ENCODE results near the gene INTS13.
A peak's percentile ranks its signal among the peaks of the same experiment; 100 is the strongest.

INTS13 gene

GRCh38 chr12:26937863-26938700, at the start of gene INTS13, which contains the start of gene FGFR1OP2:
Gene INTS13, minus strand, starts transcription at chr12:26937981. Its CDS starts 1,178 bp downstream, at chr12:26936803.
Gene FGFR1OP2, plus strand, starts transcription at chr12:26938470. Its CDS starts 15,689 bp downstream, at chr12:26954159.
- Histone ChIP-seq H3K36me3 (ENCODE audit: control insufficient read depth in 2 of 2, insufficient read depth in 2 of 2, low read length in 2 of 2) (no peaks in the 10 kb centered on the region), H3K9ac (ENCODE audit: low read depth in 1 of 2, low read length in 2 of 2) (peak within 1 kb of the TSS; percentile 92 to 98), H3K9me3 (ENCODE audit: control insufficient read depth in 2 of 2, low read length in 2 of 2) (no peaks in the 10 kb centered on the region), H3K27ac (ENCODE audit: low read depth in 2 of 2, low read length in 2 of 2) (peak within 1 kb of the TSS; percentile 92 to 96), H3K4me1 (ENCODE audit: control insufficient read depth in 2 of 2, insufficient read depth in 2 of 2, low read length in 2 of 2) (peaks cover 24 to 25% of the 10 kb centered on the region in 2 donors), H3K4me3 (ENCODE audit: low read length in 2 of 2) (peak within 1 kb of the TSS; percentile 94 to 99), H3K27me3 (ENCODE audit: control insufficient read depth in 2 of 2, insufficient read depth in 2 of 2, low read length in 2 of 2) (no peaks in the 10 kb centered on the region)

- Histone ChIP-seq H3K4me3 (ENCODE audit: low read length in 2 of 2) (no peak overlapping the region), H3K36me3 (ENCODE audit: control insufficient read depth in 2 of 2, insufficient read depth in 2 of 2, low read length in 2 of 2) (peaks cover 7 to 20% of the 10 kb centered on the region in 2 donors), H3K9me3 (ENCODE audit: control insufficient read depth in 2 of 2, low read length in 2 of 2) (no peaks in the 10 kb centered on the region), H3K9ac (ENCODE audit: low read depth in 1 of 2, low read length in 2 of 2) (no peak overlapping the region), H3K27ac (ENCODE audit: low read depth in 2 of 2, low read length in 2 of 2) (no peak overlapping the region), H3K27me3 (ENCODE audit: control insufficient read depth in 2 of 2, insufficient read depth in 2 of 2, low read length in 2 of 2) (no peaks in the 10 kb centered on the region), H3K4me1 (ENCODE audit: control insufficient read depth in 2 of 2, insufficient read depth in 2 of 2, low read length in 2 of 2) (no peaks in the 10 kb centered on the region)
These were observed 45.1 kb upstream of the INTS13 start for GRCh38 chr12:26982866-26983265.

- Histone ChIP-seq H3K9ac (ENCODE audit: low read depth in 1 of 2, low read length in 2 of 2) (no peak overlapping the region), H3K36me3 (ENCODE audit: control insufficient read depth in 2 of 2, insufficient read depth in 2 of 2, low read length in 2 of 2) (peaks cover 16 to 18% of the 10 kb centered on the region in 2 donors), H3K27ac (ENCODE audit: low read depth in 2 of 2, low read length in 2 of 2) (no peak overlapping the region), H3K4me1 (ENCODE audit: control insufficient read depth in 2 of 2, insufficient read depth in 2 of 2, low read length in 2 of 2) (no peaks in the 10 kb centered on the region), H3K4me3 (ENCODE audit: low read length in 2 of 2) (no peak overlapping the region), H3K9me3 (ENCODE audit: control insufficient read depth in 2 of 2, low read length in 2 of 2) (no peaks in the 10 kb centered on the region), H3K27me3 (ENCODE audit: control insufficient read depth in 2 of 2, insufficient read depth in 2 of 2, low read length in 2 of 2) (no peaks in the 10 kb centered on the region)
These were observed 42.0 kb upstream of the INTS13 start for GRCh38 chr12:26979733-26980132.

- no peaks in the 10 kb centered on the region for H3K4me1 ChIP-seq (ENCODE audit: control insufficient read depth in 2 of 2, insufficient read depth in 2 of 2, low read length in 2 of 2)
- no peak overlapping the region for H3K9ac ChIP-seq (ENCODE audit: low read depth in 1 of 2, low read length in 2 of 2)
- no peaks in the 10 kb centered on the region for H3K9me3 ChIP-seq (ENCODE audit: control insufficient read depth in 2 of 2, low read length in 2 of 2)
- H3K27me3 ChIP-seq (ENCODE audit: control insufficient read depth in 2 of 2, insufficient read depth in 2 of 2, low read length in 2 of 2): no peaks in the 10 kb centered on the region
- H3K36me3 ChIP-seq (ENCODE audit: control insufficient read depth in 2 of 2, insufficient read depth in 2 of 2, low read length in 2 of 2): peaks cover 20 to 21% of the 10 kb centered on the region in 2 donors
- no peak overlapping the region for H3K27ac ChIP-seq (ENCODE audit: low read depth in 2 of 2, low read length in 2 of 2)
- no peak overlapping the region for H3K4me3 ChIP-seq (ENCODE audit: low read length in 2 of 2)
These were observed 41.0 kb upstream of the INTS13 start for GRCh38 chr12:26978801-26979200.

- no peak overlapping the region for H3K9ac ChIP-seq (ENCODE audit: low read depth in 1 of 2, low read length in 2 of 2)
- H3K36me3 ChIP-seq (ENCODE audit: control insufficient read depth in 2 of 2, insufficient read depth in 2 of 2, low read length in 2 of 2): peaks cover 19 to 30% of the 10 kb centered on the region in 2 donors
- no peak overlapping the region for H3K27ac ChIP-seq (ENCODE audit: low read depth in 2 of 2, low read length in 2 of 2)
- H3K9me3 ChIP-seq (ENCODE audit: control insufficient read depth in 2 of 2, low read length in 2 of 2): no peaks in the 10 kb centered on the region
- no peaks in the 10 kb centered on the region for H3K4me1 ChIP-seq (ENCODE audit: control insufficient read depth in 2 of 2, insufficient read depth in 2 of 2, low read length in 2 of 2)
- no peaks in the 10 kb centered on the region for H3K27me3 ChIP-seq (ENCODE audit: control insufficient read depth in 2 of 2, insufficient read depth in 2 of 2, low read length in 2 of 2)
- H3K4me3 ChIP-seq (ENCODE audit: low read length in 2 of 2): no peak overlapping the region
These were observed 38.9 kb upstream of the INTS13 start for GRCh38 chr12:26976687-26977086.

GRCh38 chr12:26971963-26972362, 34.2 kb upstream of the INTS13 start:
- no peaks in the 10 kb centered on the region for H3K27me3 ChIP-seq (ENCODE audit: control insufficient read depth in 2 of 2, insufficient read depth in 2 of 2, low read length in 2 of 2)

GRCh38 chr12:26970136-26970535, 32.4 kb upstream of the INTS13 start:
- Histone ChIP-seq H3K27ac (ENCODE audit: low read depth in 2 of 2, low read length in 2 of 2) (no peak overlapping the region), H3K9me3 (ENCODE audit: control insufficient read depth in 2 of 2, low read length in 2 of 2) (no peaks in the 10 kb centered on the region), H3K4me1 (ENCODE audit: control insufficient read depth in 2 of 2, insufficient read depth in 2 of 2, low read length in 2 of 2) (no peaks in the 10 kb centered on the region), H3K9ac (ENCODE audit: low read depth in 1 of 2, low read length in 2 of 2) (no peak overlapping the region), H3K36me3 (ENCODE audit: control insufficient read depth in 2 of 2, insufficient read depth in 2 of 2, low read length in 2 of 2) (peaks cover 20 to 26% of the 10 kb centered on the region in 2 donors), H3K27me3 (ENCODE audit: control insufficient read depth in 2 of 2, insufficient read depth in 2 of 2, low read length in 2 of 2) (no peaks in the 10 kb centered on the region), H3K4me3 (ENCODE audit: low read length in 2 of 2) (no peak overlapping the region)

More at GRCh38 chr12:26971963-26972362, 34.2 kb upstream of the INTS13 start:
- no peak overlapping the region for H3K4me3 ChIP-seq (ENCODE audit: low read length in 2 of 2)
- no peaks in the 10 kb centered on the region for H3K9me3 ChIP-seq (ENCODE audit: control insufficient read depth in 2 of 2, low read length in 2 of 2)
- H3K36me3 ChIP-seq (ENCODE audit: control insufficient read depth in 2 of 2, insufficient read depth in 2 of 2, low read length in 2 of 2): peaks cover 21 to 27% of the 10 kb centered on the region in 2 donors
- no peak overlapping the region for H3K27ac ChIP-seq (ENCODE audit: low read depth in 2 of 2, low read length in 2 of 2)
- no peak overlapping the region for H3K9ac ChIP-seq (ENCODE audit: low read depth in 1 of 2, low read length in 2 of 2)
- no peaks in the 10 kb centered on the region for H3K4me1 ChIP-seq (ENCODE audit: control insufficient read depth in 2 of 2, insufficient read depth in 2 of 2, low read length in 2 of 2)

GRCh38 chr12:26966842-26967241, 29.1 kb upstream of the INTS13 start:
- Histone ChIP-seq H3K36me3 (ENCODE audit: control insufficient read depth in 2 of 2, insufficient read depth in 2 of 2, low read length in 2 of 2) (peaks cover 17 to 28% of the 10 kb centered on the region in 2 donors), H3K9ac (ENCODE audit: low read depth in 1 of 2, low read length in 2 of 2) (no peak overlapping the region), H3K4me3 (ENCODE audit: low read length in 2 of 2) (no peak overlapping the region), H3K27me3 (ENCODE audit: control insufficient read depth in 2 of 2, insufficient read depth in 2 of 2, low read length in 2 of 2) (no peaks in the 10 kb centered on the region), H3K9me3 (ENCODE audit: control insufficient read depth in 2 of 2, low read length in 2 of 2) (no peaks in the 10 kb centered on the region), H3K27ac (ENCODE audit: low read depth in 2 of 2, low read length in 2 of 2) (no peak overlapping the region), H3K4me1 (ENCODE audit: control insufficient read depth in 2 of 2, insufficient read depth in 2 of 2, low read length in 2 of 2) (no peaks in the 10 kb centered on the region)

- Histone ChIP-seq H3K36me3 (ENCODE audit: control insufficient read depth in 2 of 2, insufficient read depth in 2 of 2, low read length in 2 of 2) (peaks cover 24 to 36% of the 10 kb centered on the region in 2 donors), H3K27me3 (ENCODE audit: control insufficient read depth in 2 of 2, insufficient read depth in 2 of 2, low read length in 2 of 2) (no peaks in the 10 kb centered on the region), H3K9me3 (ENCODE audit: control insufficient read depth in 2 of 2, low read length in 2 of 2) (no peaks in the 10 kb centered on the region), H3K4me3 (ENCODE audit: low read length in 2 of 2) (no peak overlapping the region), H3K4me1 (ENCODE audit: control insufficient read depth in 2 of 2, insufficient read depth in 2 of 2, low read length in 2 of 2) (no peaks in the 10 kb centered on the region), H3K27ac (ENCODE audit: low read depth in 2 of 2, low read length in 2 of 2) (no peak overlapping the region), H3K9ac (ENCODE audit: low read depth in 1 of 2, low read length in 2 of 2) (no peak overlapping the region)
These were observed 25.6 kb upstream of the INTS13 start for GRCh38 chr12:26963413-26963812.

- Histone ChIP-seq H3K4me3 (ENCODE audit: low read length in 2 of 2) (no peak overlapping the region), H3K9me3 (ENCODE audit: control insufficient read depth in 2 of 2, low read length in 2 of 2) (no peaks in the 10 kb centered on the region), H3K9ac (ENCODE audit: low read depth in 1 of 2, low read length in 2 of 2) (no peak overlapping the region), H3K27ac (ENCODE audit: low read depth in 2 of 2, low read length in 2 of 2) (no peak overlapping the region), H3K4me1 (ENCODE audit: control insufficient read depth in 2 of 2, insufficient read depth in 2 of 2, low read length in 2 of 2) (no peaks in the 10 kb centered on the region), H3K36me3 (ENCODE audit: control insufficient read depth in 2 of 2, insufficient read depth in 2 of 2, low read length in 2 of 2) (peaks cover 30 to 34% of the 10 kb centered on the region in 2 donors), H3K27me3 (ENCODE audit: control insufficient read depth in 2 of 2, insufficient read depth in 2 of 2, low read length in 2 of 2) (no peaks in the 10 kb centered on the region)
These were observed 24.0 kb upstream of the INTS13 start for GRCh38 chr12:26961803-26962202.

Measured in mucosa of rectum (tissue), 2 donors.